HG03565 (cell line): Measurements from ENCODE around the gene VILL.

Experiments
- ATAC-seq: cut with Tn5 transposase; IDR thresholded peaks from one replicate; pipeline ENCODE4 v1.9.1; 2021; ENCODE audit warnings: mild to moderate bottlenecking, moderate library complexity; ENCODE audit not compliant: unreplicated experiment

Gene VILL

DNA sequence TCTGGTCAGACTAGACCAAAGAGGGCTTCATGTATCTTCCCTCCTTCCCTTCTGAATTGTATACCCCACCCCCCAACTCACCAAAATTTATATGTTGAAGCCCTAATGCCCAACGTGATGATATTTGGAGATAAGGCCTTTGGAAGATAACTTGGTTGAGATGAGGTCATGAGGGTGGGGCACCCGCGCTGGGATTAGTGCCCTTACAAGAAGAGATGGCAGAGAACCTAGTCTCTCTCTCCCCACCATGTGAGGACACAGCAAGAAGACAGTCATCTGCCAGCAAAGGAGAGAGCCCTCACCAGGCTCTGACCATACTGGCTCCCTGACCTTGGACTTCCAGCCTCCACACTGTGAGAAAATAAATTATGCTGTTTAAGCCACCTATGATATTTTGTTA, 25.4 kb downstream of the VILL start:
- no peak for ATAC-seq

DNA sequence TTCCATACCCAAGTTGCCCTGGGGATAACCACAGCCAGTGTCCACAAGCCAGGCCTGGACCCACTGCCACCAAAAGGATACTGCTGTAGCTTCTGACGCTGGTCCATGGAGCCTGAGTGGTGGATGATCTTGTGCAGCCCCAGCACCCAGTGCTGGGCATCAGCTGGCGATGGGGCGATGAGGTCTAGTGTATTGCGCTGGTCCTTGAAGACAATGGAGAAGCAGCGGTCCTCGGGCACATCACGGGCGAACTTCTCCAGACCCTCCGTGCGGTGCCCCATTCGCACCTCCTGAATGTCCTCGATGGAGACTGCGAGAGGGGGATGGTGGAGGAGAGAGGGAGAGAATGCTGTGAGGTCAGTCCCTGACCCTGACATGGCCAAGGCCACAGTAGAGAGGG, 25.8 kb downstream of the VILL start:
- no peak for ATAC-seq

- ATAC-seq: no peak
Observed at GRCh38 chr3:38016847-38017444, 26.4 kb downstream of the VILL start.

- ATAC-seq: no peak
Observed at GRCh38 chr3:38017445-38018295, 27.1 kb downstream of the VILL start.

DNA sequence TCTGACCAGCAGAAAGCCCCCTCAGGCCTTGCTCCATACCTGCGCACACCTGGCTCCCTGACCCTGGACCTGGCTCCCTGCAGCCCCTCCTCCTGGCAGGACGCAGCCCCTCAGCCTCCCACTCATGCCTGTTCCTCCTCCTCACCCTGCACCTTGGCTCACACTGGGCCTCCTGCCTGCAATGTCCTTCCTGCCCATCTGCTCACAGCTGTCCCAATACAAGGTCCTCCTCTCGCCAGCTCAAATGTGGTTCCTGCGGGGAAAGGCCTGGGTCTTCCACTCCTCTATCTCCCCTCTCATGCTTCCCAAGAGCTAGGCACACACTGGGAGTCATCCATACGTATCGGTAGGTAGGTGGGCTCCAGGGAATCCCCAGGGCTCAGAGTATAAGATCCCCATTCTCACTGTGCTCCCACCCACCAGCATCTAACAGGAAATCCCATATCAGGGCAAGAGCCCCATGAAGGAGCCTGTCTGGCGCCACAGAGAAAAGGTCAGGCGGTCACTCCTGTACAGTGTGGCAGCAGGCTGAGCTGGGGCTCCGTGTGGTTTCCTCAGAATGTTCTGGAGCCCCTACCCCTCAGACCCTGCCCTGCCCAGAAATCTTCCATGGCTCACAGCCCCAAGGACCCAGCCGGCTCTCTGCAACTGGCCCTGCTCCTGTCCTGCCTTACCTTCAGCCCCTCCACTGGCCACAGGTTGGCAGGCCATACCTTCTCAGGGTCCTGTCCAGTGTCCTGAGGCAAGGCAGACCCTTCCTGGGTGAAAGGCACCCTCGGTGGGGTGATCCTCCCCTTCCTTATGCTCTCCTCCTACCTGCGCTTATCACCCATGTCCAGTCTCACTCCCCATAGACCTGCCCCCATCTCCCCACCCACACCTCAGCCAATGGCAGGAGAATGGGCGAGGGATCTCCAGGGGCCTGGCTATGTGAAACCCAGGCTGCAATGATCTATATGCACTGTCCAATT, 28.0 kb downstream of the VILL start:
- ATAC-seq: no peak

DNA sequence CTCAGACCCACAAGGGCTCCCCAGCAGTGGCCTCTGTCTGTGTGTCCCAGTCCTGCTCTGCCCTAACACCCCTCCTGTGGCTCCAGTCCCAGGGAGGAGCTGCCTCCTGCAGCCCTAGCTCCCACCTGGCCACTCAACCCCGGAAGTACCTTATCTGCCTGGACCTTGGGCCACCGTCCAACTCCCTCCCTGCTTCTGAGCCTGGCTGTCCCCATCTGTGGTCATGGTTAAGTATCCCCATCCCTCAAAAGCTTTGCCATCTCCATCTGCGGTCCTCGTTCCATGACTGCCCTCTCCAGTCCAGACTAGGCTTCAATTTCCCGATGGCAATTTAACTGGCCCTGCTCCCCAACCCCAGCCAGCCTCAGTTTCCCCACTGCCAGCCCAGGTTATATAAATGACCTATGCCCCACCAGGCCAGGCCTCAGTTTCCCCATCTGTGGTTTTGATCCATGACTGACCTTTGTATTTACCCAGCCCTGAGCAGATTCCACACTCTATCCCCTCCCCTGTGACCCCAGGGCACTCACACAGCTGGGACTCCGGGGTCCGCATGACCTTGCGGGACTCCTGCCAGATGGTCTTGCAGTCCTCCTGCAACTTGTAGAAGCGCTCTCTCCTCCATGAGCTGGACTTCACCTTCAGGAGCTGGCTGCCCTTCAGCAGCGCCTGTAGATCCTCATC, 29.2 kb downstream of the VILL start:
- ATAC-seq: no peak

DNA sequence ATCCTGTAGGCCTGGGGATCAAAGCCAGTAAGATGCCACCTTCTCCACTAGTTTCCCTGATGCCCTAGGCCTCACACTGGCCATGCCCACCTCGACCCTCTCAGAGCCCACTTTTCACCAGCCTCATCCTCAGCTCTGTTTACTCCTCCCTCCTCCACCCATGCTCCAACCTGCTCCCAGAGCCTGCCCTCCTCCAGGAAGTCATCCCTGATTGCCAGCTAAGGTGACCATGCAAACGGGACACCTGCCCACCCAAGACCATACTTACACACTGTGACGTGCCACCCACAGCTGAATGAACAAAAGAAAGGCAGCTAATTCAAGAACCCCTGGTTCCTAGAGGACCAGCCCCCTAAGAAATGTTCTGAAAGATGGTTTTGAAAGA, 29.7 kb downstream of the VILL start:
- ATAC-seq: no peak

GRCh38 chr3:38021196-38021595, 30.6 kb downstream of the VILL start:
- no peak for ATAC-seq

DNA sequence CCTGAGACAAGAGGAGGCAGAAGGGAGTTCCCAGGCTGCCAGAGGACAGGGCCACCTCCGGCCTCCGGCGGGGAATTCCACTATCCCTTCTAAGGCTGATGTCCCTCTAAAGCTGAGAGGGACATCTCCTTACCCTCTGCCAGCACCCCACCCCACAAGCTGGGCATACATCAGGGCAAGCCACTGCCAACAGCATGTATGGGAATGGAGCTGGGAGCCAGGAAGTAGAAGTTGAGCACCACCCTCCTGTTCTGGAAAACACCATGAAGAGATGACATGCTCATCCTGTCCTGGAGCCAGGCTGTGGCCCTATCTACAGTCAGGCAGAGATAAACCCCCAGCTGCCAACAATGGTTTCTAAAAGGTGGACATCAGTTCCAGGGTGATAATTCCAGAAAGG, 31.7 kb downstream of the VILL start:
- ATAC-seq: no peak

GRCh38 chr3:38022896-38023709, 32.5 kb downstream of the VILL start:
- no peak for ATAC-seq

GRCh38 chr3:38026856-38027255, 36.3 kb downstream of the VILL start:
- no peak for ATAC-seq

DNA sequence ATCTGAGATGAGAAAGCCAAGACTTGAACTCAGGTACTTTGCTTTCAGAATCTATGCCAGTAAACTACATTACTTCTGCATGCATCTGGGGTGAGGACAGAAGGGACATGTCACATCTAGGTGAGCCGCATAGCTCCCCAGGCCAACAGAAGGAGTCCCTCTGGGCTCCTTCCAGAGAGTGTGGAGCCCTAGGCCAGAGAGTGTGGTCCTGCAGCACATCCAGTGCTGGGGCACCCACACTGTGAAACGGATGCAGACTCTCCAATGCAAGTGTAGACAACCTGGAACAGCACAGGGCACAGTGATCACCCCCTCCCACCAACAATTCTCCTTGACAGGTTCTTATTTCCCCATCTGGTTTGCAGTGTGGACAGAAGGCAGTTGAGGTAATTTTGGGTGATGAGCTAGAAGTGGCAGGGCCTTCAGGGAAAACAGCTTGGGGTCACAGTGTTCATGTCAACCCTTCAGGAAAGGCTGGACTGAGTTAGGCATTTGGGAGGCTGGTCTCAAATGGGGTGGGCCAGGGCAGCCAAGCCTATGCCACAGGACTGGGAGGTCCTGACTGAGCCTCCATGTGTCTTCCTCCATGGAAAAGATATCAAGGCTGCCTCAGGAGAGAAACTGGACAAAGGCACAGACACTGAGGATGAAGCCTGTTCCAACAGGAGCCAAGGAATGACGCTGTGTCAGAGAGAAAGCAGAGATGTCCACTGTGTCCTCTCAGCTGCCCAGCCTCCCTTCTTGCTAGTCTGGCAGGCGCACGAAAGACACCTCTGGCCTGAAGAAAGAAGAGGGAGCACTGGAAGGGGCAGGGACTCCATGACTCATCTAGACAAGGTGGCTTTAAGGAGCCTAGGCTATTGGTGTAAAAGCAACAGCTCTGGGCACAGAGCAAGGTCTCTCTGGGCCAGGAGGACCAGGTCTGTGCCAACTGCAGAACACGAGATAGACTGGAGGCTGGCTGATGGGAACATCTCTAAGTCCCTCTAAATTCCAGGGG, 37.2 kb downstream of the VILL start:
- no peak for ATAC-seq

DNA sequence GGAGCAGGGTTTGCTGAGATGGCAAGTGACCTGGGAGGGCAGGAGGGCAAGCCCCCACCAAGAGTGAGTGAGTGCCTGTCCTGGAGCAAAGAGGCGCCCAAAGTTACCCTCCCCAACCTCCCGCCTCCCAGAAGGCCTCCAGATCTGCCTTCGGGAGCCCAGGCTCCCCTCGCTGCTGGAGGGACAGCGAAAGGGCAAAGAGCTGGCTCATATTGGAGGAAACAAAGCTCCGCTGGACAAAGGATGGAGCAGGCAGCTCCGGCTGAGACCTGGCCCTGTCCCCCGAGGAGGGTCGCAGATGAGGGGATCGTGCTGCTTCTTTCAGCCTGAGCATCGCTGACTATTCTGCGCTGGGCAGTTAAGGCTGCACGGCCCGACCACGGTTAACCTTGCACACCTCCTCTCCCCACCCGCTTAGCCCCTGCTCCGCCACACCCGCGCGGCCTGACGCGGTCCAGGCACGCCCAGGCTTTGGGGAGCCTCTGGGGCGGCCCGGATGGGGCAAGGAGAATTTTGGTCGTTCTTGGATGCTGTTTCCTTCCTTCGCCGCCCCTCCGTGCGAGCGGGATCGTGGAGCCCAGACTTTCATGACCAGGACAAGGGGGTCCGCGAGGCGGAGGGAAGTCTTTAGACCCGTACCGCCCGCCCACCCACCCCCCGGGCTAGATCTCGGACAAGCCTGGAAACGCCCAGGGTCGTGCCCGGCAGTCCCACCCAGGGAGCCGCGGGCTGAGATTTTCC, 38.2 kb downstream of the VILL start:
- no peak for ATAC-seq

GRCh38 chr3:38029400-38030125, 39.0 kb downstream of the VILL start, which contains the start of gene PLCD1:
Gene PLCD1, minus strand, starts transcription at chr3:38029642. Its CDS starts 103 bp downstream, at chr3:38029539.
- ATAC-seq: no peak

DNA sequence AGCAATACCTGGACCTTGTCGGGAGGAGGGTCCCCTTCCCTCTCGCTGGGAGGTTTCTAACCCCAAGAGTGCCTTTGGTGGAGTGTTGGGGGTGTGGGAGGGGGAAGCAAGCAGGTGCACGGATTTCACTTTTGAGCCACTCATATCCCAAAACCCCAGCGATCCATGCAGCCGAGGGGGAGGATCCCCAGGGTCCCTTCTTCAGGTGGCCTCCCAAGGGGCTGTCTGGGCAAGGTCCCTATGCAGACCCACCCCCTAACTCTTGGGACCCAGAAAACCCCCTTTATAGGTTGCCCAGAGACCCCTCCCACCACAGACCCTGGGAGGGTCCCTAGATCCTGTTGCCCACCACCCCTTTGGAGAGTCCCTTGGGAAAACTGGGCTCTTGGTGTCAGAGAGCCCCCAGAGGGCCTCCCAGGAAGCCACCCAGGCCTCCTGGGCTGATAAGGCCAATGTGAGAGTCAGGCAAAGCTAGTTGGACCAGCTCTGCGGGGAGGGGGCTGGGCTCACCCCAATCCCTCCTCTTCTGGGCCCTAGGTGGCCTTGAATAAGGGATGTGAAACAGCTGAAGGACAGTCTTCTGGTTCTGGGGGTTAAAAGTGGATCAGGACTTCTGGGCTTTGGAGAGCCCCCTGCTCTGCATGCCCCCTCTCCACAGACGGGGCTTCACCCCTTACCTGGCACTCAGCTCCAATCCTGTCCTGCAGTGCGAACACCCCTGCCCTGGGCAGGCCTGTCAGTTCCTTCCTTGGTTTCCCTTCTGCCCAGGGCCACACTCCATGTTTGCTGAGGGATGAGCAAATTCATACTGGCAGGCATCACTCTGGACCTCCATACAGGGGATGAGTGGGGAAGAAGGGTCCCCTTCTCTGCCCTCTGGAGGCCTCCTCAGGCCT, 39.8 kb downstream of the VILL start:
- ATAC-seq: no peak
